GM18907 (cell line): ENCODE results near the gene ZBTB3.
"Not testable (repeated sequence)": the region's sequence is repeated elsewhere in the genome, so short reads cannot be mapped to it uniquely, and the experiment has no call there.

Experiments
- ATAC-seq: cut with Tn5 transposase; IDR thresholded peaks from one replicate; pipeline ENCODE4 v1.9.1; 2021; ENCODE audit warnings: mild to moderate bottlenecking, moderate library complexity; ENCODE audit not compliant: unreplicated experiment

The ZBTB3 gene

DNA sequence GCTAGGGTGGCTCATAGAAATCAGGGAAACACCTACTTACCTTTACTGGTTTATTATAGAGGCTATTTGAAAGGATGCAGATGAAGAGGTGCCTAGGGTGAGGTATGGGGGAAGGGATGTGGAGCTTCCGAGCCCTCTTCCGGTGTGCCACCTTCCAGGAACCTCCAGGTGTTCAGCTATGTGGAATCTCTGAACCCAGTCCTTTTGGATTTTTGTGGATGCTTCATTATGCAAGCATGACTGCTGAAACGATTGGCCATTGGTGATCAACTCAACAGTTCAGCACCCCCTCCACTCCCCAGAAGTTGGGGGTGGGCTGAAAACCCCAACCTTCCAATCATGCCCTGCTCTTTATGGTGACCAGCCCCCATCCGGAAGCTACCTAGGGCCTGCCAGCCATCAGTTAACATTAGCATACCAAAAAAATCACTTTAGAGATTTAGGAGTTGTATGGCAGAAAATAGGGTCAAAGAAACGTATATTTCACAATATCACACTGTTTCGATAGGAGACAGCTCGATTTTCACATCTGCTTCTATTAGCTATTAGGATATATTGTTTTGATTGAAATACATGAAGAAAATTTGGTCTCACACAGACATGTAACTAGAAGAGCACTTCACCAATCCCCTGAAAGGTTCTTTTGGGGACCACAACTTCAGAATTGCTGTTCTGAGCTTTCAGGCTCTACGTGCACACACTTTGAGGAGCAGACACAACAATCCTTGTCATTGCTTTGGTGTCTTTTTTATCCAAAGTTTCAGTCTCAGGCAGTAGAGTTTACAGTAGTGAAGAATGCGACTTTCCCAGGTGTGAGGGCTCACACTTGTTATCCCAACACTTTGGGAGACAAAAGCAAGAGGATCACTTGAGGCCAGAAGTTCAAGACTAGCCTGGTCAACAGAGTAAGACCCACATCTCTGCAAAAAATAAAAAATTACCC is 4.2 kb upstream of the ZBTB3 start:
- ATAC-seq: no peak

DNA sequence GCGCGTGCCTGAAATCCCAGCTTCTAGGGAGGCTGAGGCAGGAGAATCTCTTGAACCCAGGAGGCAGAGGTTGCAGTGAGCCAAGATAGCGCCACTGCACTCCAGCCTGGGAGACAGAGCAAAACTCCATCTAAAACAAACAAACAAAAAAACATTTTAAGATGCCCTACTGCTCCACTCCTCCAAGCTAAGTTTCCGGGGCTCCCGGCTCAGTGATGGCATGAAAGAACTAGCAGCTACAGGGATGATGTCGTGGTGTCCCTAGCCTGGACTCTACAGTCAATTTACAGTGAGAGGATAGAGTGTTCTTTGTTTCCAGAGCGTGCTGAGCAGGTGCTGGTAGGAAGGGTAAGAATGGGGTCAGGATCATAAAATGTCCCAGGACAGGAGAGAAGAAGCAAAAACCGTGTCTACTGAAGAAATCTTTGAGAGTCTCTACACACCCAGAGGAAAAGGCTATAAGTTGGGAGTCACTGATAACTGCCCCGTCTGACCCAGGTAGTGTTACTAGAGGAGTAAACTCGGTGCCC is 1.2 kb upstream of the ZBTB3 start:
- ATAC-seq: no peak

GRCh38 chr11:62752994-62753735 is 795 bp downstream of the ZBTB3 start:
- ATAC-seq: no peak

DNA sequence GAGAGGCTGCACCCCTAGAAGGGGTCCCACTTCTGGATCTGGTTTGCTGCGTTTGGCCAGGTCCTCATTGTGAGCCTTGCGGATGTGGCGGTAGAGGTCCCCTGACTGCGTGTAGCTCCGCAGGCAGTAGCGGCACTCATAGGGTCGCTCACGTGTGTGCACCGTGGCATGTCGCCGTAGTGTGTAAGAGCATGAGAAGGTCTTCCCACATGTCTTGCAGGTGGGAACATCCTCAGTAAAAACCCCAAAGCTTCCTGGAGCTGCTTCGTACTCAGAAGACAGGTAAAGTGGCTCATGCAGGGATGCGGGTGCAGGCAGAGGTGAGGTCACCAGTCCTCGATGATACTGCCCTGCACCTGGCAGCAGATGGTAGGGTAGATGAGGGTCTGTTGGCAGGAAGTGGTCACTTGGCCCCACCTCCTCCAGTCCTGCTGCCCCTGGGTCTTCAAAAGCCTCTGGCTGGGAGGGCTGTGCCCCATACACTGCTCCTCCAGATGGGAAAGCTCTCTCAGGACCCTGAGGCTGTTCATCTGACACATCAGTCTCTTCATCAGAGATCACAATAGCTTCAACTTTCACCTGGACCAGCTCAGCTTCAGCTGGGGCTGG is 1.7 kb downstream of the ZBTB3 start:
- ATAC-seq: no peak

DNA sequence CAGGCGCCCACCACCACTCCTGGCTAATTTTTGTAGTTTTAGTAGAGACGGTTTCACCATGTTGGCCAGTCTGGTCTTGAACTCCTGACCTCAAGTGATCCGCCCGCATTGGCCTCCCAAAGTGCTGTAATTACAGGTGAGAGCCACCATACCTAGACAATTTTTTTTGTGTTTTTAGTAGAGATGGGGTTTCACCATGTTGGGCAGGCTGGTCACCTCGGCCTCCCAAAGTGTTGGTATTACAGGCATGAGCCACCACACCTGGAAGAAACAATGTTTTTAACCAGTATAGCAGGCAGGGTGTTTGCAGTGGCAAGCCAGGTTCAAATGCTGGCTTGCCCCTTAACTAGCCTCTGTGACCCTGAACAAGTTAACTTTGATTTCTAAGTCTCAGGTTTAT is 4.0 kb downstream of the ZBTB3 start:
- ATAC-seq: not testable (repeated sequence)

GRCh38 chr11:62747475-62748160 is 6.3 kb downstream of the ZBTB3 start:
- ATAC-seq: no peak

DNA sequence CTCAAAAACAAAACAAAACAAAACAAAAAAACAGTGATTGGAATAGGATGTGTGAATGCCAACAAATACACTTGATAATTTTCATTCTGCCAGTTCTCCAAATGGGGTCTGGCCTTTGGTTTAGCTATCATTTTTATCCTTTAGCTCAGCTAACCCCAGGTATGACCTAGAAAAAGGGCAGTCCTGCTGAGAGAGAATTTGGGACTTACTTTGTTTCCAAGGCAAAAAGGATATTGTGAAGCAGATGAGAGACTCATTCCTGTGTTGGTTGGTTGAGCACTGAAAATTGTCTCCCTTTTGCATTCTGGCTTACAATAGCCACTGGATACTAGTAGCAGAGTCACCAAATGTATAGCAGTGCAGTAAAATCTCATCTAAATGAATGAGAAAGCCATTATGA is 16.8 kb downstream of the ZBTB3 start:
- ATAC-seq: no peak

GRCh38 chr11:62732830-62733229 is 21.1 kb downstream of the ZBTB3 start:
- no peak for ATAC-seq

DNA sequence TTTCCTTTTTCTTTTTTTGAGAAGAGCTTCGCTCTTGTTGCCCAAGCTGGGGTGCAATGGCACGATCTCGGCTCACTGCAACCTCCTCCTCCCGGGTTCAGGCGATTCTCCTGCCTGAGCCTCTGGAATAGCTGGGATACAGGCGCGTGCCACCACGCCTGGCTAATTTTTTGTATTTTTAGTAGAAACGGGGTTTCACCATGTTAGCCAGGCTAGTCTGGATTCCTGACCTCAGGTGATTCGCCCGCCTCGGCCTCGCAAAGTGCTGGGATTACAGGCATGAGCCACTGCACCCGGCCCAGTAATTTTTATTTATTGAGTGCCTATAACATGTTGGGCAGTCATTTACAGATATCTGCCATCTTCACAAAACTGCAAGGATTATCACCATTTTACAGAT is 23.9 kb downstream of the ZBTB3 start:
- ATAC-seq: not testable (repeated sequence)

- ATAC-seq: peak; percentile 25
These were observed 25.6 kb downstream of the ZBTB3 start, which contains the start of gene TTC9C for GRCh38 chr11:62728171-62728988. TTC9C (plus strand) TSS chr11:62728486; CDS start chr11:62728849, 363 bp downstream.

GRCh38 chr11:62727872-62728170 is 26.1 kb downstream of the ZBTB3 start:
- peak; percentile 68 for ATAC-seq

- peak; percentile 70 for ATAC-seq
These were observed 26.6 kb downstream of the ZBTB3 start, which contains the start of gene HNRNPUL2 for GRCh38 chr11:62727165-62727871. HNRNPUL2 (minus strand) TSS chr11:62727457; CDS start chr11:62727156, 301 bp downstream.

GRCh38 chr11:62726915-62727164 is 27.1 kb downstream of the ZBTB3 start:
- ATAC-seq: no peak

GRCh38 chr11:62726156-62726914 is 27.6 kb downstream of the ZBTB3 start:
- ATAC-seq: peak; percentile 8

GRCh38 chr11:62725646-62726045 is 28.3 kb downstream of the ZBTB3 start:
- ATAC-seq: no peak

- no peak for ATAC-seq
These were observed 29.8 kb downstream of the ZBTB3 start for GRCh38 chr11:62724171-62724570.

- no peak for ATAC-seq
These were observed 32.0 kb downstream of the ZBTB3 start for GRCh38 chr11:62721994-62722393.

DNA sequence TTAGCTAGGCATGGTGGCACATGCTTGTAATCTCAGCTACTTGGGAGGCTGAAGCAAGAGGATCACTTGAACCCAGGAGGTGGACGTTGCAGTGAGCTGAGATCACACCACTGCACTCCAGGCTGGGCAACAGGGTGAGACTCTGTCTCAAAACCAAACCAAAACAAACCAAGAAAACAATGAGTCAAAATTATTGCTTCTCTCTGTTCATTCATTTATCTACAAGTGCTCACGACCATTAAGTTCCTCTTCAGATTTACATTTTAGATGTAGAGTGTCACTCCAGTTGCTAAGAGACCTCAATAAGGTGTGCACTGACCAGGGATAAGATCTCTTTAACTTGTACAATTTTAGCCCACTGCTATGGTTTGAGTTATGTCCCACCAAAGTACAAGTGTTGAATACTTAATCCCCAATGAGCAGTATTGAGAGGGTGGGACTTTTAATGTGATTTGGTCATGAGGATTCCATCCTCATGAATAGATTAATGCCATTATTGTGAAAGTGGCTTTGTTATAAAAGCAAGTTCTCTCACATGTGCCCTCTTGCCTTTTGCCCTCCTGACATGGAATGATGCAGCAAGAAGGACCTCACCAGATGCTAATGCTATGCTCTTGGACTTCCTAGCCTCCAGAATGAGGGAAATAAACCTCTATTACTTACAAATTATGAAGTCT is 34.5 kb downstream of the ZBTB3 start:
- ATAC-seq: no peak
